GM12874 (cell line): Measurements from ENCODE around the gene TAF15.

Experiments
- TF ChIP-seq, protein P1 (sequence below): IDR thresholded peaks from 2 replicates; pipeline ENCODE4 v1.5.1; 2011; ENCODE audit warnings: low read depth, mild to moderate bottlenecking, control low read depth, low read length, moderate library complexity; ENCODE audit not compliant: insufficient read depth

The TAF15 gene

DNA sequence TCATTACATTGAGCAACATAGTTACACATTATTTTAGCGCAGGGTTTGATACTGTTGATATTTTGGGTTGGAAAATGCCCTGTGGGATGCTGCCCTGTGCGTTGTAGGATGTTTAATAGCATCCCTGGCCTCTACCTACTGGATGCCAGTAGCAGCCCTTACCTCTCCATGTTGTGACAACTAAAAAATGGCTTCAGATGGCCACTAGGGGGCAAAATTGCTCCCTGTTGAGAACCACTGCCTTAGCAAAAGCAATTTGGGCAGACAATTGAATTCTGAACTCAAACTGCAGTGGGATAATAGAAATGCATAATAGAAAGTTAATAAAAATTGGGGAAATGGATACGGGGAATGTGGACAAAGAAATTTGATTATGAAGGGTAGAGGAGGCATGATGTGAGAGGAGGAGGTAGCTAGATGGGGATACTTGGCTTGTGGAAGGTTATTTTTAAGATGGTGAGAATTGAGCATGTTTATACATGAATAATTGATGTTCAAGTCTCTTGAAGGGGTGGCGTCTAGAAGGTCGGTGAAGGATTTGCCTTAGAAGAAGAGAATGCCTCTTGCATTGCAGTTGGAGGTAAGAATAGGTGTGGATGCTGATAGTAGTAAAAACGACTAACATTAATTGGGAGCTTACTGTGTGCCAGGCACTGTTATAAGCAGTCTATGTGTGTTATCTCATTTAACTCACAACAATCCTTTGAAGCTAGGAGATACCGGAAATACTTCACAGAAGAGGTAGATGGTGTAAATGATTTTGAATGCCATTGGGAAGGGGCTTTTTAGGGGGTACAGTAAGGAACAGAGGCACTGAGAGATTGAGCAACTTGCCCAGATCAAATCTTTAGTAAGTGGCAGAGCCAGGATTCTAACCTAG lies 40.4 kb downstream of the TAF15 start:
- TF ChIP-seq, protein P1, sequence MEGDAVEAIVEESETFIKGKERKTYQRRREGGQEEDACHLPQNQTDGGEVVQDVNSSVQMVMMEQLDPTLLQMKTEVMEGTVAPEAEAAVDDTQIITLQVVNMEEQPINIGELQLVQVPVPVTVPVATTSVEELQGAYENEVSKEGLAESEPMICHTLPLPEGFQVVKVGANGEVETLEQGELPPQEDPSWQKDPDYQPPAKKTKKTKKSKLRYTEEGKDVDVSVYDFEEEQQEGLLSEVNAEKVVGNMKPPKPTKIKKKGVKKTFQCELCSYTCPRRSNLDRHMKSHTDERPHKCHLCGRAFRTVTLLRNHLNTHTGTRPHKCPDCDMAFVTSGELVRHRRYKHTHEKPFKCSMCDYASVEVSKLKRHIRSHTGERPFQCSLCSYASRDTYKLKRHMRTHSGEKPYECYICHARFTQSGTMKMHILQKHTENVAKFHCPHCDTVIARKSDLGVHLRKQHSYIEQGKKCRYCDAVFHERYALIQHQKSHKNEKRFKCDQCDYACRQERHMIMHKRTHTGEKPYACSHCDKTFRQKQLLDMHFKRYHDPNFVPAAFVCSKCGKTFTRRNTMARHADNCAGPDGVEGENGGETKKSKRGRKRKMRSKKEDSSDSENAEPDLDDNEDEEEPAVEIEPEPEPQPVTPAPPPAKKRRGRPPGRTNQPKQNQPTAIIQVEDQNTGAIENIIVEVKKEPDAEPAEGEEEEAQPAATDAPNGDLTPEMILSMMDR, result peak; percentile 77

GRCh38 chr17:35855965-35856364 lies 46.7 kb downstream of the TAF15 start:
- TF ChIP-seq, protein P1, result no peak

DNA sequence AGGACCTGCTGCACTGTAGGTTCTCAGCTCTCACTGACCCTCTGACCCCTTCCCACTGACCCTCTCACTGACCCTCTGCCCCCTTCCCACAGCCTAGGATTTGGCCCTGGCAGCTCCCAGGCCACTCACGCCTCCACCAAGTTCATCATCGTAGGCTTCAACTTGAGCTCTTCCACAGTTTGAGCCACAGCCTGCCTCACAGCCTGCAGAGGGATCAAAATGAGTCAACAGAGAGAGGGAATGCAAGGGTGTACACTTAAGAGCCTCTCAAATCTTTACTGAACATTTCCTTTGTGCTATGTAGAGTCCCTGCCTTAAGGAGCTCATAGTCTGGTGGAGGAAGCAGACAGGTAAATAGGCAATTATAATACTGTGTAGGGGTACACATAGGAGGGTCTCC lies 47.3 kb downstream of the TAF15 start:
- TF ChIP-seq, protein P1, result no peak

DNA sequence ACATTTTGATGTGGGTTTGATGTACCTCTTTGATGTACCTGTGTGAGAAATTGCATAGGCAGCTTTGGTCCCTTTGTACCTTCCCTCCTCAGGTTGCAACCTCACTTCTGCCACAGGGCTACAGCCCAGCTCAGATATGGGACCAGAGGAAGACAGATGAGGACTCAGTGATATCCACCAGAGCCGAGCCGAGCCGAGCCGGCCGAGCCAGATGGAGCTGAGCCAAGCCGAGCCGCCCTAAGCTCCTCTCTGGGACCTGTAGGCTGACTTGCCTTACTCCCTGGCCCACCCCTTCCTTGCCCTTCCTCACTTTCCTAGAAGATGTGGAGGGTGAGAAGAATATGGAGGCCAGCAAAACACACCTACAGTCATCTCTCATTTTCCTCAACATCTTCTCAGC lies 55.6 kb downstream of the TAF15 start:
- TF ChIP-seq, protein P1, result no peak

- TF ChIP-seq, protein P1, result no peak
Measured at GRCh38 chr17:35865412-35866340, 56.4 kb downstream of the TAF15 start.

GRCh38 chr17:35866341-35866950 lies 57.2 kb downstream of the TAF15 start:
- TF ChIP-seq, protein P1, result no peak

GRCh38 chr17:35867574-35867973 lies 58.3 kb downstream of the TAF15 start:
- TF ChIP-seq, protein P1, result no peak
